ENCODE data around the gene NCKAP5.

Gene NCKAP5

DNA sequence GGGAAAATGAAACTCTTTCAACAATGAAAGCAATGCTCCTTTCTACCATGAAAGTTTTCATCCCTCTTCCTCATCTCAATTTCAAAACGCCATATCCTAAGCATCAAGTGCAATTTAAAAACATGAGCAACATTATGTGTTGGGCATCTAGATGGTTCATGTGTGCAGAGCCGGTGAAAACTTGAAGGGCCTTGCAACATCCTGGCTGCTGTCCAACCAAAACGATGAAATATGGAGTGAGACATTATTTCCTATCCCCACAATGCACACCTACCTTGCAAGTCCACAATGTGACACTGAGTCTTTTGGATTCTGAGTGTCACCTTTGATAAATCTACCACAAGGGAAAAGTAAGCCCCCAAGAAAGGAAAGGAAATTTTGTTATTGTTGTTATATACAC is 110.0 kb downstream of the NCKAP5 start:
- no peak for DNase-seq (ENCODE audit: low read depth)

DNA sequence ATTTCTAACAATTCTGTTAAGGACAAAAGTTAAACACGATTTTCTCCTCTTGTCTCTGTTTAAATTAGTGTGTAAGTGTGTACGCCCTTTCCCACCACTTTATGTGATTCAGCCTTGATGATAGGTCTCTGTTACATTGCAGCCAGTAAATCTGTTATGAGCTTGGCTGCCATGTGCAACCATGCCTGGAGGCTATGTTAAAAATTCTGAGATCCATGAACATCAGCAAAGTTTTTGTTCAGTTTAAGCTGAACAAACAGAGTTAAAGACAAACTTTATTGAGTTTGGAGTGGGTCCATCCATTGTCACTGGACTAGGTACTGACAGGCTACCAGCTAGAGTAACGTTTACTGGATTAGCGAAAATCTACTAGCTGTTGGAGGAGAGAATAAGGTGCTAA is 110.4 kb downstream of the NCKAP5 start:
- no peak for DNase-seq (ENCODE audit: low read depth)

DNA sequence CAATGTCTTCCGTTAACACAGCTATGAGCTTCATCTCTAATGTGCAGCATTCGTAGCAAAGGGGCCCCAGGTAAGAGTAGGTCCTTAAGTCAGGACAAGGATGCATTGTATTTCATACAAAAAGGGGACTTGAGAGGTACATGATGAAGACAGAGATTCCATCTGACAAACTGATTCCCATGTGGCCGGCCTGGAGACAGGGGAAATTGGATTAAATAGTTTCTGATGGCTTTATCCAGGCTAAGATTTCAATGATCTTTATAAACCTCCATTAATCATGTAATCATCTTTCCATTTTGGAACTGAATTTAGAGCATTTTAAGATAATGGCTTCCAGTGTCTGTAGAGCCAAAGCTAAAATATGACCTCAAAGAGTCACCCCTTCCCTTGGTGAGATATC is 111.3 kb downstream of the NCKAP5 start:
- DNase-seq (ENCODE audit: low read depth) = no peak

DNA sequence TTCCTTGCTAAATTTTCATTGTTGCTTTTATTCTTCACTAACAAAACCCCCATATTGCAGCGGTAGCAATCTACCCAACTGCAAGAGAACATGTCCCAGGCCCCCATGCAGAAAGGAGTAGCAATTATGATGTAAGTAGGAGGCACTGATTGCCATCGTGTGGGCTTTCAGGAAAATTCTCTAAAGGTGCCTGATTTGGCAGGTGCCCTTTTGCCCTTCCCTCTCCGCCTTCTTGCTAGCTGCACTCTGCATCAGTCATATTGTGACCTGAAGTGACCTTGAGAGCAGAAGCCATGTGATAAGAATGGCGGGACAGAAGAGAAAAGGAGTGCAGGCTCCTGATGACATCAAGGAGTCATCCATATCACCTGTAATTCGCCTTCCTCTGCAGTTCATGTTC is 112.1 kb downstream of the NCKAP5 start:
- DNase-seq (ENCODE audit: low read depth) = no peak

DNA sequence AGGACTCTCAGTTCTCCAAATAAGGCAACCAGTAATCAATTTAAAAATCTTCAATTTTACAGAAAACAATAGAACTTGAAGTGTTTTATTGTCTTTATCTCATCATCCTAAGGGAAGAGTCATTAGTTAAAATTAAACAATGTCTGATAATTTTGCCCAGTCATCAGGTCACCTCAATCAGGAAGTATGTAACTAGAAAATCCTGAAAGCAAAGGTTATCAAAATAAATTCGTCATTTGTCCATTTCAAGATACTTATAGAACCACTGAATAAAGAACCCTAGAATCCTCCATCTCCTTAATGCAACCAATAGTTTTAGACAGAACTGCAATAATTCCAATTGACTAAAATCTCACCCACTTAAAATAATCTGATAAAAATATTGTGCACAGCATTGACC is 115.2 kb downstream of the NCKAP5 start:
- no peak for DNase-seq (ENCODE audit: low read depth)

DNA sequence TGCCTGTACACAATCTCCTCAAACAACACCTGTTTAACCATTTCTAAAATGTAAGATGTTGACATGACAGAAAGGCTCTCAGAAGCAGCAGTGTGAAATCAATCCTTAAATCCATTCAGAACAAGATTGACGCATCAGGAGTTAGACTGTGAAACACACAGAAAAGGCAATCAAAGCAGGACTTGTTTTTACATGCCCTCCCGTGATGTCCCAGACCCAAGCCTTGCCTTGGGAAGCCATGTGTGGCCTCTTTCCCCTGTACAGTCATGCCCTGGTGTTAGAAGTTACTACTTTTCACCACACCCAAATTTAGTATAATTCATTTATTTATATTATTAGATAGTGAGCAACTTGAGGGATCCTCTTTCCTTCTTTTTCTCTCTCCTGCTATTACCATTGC is 115.7 kb downstream of the NCKAP5 start:
- DNase-seq (ENCODE audit: low read depth) = no peak

DNA sequence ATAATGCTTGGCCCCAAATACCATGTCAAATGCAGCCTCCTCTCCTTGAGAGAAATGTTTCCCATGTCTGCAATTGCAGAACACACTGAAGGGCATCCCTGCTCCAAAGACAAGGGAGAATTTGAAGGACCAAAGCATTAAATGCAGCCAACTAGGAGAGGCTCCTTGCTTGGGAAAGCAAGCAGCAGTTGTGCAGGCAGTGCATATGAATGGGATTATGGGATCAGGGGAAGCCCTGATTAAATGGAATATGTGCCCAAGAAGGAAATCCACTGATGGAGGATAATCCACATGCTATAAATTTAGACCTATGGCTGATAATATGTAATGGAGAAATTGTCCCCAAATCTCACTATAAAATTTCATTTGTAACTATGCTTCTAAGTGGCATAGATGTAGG is 116.1 kb downstream of the NCKAP5 start:
- no peak for DNase-seq (ENCODE audit: low read depth)

DNA sequence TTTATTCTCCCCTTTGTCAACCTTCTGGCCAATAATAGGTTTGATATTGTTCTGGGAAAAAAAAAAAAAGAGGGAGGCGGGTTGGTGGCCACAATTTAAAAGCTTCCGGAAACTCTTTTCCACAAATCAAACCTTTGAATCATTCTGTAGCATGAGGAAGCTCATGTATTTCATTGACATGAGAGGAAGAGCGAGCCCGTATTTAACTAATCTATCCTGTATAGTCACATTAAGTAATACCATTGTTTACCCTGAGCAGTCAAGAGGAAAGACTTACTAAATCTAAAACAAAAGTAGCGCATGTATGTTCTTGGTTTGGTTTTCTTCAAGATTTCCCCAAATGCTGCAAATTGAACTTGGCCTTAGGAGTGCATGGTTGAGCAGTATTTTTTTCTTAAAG is 120.1 kb downstream of the NCKAP5 start:
- DNase-seq (ENCODE audit: low read depth) = no peak

DNA sequence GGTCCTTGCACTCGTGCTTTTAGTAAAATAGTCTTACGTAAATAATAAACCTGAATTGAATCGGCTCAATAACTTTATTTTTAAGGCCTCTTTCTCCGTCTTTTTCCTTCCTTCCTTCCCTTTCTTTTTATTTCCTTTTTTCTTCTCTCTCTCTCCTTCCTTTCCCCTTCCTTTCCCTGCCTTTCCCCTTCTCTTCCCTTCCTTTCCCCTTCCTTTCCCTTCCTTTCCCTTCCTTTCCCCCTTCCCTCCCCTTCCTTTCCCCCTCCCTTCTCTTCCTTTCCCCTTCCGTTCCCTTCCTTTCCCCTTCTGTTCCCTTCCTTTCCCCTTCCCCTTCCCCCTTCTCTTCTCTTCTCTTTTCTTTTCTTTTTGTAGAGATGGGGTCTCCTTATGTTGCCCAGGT is 121.0 kb downstream of the NCKAP5 start:
- no peak for DNase-seq (ENCODE audit: low read depth)

DNA sequence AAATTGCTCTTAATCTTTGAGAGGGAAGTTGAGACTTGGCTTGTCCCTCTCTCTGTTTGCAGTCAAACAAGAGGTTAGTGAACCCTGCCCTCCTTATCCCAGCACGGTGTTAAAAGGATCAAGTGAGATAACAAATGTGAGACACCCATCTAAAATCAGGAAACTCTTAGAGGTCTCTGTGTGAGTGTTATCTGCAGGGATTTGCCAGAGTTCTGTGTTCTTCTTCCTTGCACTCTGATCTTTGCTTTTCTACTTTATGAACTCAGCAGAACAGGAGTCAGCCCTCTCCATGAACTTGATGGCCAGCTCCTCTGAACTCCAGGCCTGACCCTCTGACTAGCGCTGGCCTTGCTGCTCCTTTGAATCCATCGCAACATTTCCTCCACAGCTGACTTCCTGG is 123.8 kb downstream of the NCKAP5 start:
- no peak for DNase-seq (ENCODE audit: low read depth)

DNA sequence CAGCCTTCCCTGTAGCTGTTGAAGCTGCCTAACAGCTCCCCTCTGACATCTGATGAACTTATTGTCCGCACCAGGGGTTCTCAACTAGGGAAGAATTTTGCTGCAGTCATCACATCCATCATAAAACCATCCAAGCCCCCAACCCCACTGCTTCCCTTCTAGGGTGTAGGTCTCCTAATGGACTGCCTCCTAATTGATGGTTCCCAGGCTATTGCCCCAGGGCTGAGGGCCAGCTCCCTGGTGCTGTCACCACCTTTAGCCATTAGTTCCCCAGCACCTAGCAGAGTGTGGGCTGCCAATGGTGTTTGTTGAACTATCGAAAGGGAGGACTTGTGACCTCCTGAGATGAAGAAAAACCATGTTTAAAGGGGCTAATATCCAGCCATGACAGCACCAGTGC is 125.9 kb downstream of the NCKAP5 start:
- DNase-seq (ENCODE audit: low read depth) = no peak

DNA sequence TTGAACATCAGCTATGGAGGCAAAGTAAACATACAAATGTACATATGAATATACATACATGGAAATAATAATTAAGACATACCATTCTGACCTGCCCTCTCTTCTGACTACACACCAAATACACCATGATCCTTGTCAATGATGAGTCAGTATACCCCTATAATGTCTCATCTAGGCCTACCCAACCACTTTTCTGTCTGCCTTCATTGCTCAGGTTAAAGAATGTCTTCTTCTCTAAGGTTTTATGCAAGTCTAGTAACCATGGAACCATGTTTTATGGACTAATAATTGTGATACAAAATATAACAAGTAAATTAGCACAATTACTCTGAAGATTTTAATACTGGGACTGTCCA is 128.7 kb downstream of the NCKAP5 start:
- DNase-seq (ENCODE audit: low read depth) = no peak

DNA sequence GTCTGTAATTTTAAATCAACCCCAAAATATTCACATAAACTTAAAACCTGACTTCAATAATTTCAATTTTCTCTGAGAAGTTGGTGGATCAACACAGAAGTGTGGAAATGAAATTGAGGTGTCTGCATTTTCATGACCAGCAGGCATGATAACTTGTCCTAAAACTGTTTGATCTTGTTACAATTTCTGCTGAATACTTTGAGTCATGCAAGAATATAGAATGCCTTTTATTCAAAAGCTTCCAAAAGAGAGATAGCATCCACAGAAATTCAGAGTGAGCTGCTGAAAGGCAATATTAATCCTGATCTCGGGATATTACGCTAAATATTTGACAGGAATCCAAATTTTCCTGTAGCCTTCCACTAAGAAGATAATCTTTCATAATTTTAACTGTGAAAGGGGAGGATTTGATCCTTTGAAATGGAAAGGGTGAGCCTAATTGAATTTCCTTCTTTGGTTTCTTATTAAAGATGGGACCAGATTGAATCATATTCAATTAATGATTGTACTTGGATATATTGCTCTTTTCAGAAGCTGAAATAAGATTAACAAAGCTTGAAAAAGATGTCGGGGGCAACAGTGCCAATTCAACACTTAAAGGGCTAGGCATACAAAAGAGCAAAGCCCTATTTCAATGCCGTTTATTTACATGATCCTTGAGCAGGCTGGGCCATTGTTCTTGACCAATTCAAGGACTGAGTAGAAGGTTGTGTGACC is 129.3 kb downstream of the NCKAP5 start:
- no peak for DNase-seq (ENCODE audit: low read depth)

DNA sequence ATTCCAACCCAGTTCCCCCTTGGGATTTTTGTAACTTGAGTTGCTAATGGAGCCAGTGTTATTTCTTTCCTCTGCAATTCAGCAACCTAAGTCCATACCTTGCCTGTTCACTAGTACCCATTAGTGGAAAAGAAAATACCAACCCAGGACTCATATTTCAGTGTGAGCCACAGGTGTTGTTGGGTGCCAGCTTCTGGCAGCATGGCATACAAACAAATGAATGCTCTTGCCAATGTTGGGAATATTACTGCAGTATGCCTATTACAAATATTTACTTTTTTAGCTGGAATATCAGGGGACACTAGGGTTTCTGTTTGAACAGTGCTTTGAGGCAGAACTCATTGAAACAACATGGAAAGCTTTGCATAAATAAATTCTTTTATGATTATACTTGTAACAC is 130.2 kb downstream of the NCKAP5 start:
- no peak for DNase-seq (ENCODE audit: low read depth)

DNA sequence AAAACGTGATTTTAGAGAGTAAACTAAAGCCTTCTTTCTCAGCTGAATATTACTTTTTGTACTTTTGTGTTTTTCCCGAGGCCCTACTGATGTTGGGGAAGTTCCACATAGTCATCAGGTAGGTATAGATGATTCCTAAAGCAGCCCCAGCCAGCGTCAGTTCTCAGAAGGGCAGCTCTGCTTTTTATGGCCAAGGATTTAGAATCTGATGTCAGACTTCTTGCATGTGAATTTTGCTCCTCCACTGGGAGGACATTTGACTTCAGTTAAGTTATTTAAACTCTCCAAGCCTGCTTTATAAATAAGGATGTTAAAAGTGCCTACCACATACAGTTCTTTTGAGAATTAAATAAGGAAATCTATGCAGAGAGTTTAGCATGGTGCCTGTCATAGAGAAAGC is 130.8 kb downstream of the NCKAP5 start:
- DNase-seq (ENCODE audit: low read depth) = no peak

DNA sequence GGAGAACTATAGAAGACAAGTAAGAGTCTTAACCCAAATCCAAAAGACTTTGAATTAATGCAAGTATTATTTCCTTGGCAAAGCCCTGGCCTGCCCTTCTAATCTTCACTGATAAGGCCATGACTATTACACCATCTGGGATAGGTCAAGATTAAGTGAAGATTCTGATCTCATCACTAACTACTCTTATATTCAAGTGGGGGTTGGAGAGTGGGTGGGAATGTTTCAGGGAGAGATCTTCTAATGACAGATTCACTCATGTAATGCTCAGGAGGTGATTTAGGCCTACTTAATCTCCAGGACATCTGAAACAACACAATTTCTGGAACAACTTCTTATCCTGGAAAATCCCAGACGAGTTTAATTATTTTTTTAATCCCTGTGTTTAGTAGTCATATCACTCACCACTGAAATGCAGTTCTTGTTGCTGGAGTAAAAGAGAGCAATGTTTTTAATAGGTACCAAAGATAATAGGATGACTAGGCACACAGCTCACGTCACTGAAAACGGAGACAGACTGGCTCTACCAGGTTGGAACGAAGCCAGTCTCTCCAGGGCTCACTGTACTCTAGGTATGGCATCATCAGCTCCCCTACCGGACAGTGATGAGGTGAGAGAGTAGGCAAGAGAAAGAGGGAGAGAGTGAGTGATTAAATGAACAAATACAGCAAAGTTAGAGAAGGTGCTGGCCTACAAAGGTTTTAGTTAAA is 133.1 kb downstream of the NCKAP5 start:
- no peak for DNase-seq (ENCODE audit: low read depth)

DNA sequence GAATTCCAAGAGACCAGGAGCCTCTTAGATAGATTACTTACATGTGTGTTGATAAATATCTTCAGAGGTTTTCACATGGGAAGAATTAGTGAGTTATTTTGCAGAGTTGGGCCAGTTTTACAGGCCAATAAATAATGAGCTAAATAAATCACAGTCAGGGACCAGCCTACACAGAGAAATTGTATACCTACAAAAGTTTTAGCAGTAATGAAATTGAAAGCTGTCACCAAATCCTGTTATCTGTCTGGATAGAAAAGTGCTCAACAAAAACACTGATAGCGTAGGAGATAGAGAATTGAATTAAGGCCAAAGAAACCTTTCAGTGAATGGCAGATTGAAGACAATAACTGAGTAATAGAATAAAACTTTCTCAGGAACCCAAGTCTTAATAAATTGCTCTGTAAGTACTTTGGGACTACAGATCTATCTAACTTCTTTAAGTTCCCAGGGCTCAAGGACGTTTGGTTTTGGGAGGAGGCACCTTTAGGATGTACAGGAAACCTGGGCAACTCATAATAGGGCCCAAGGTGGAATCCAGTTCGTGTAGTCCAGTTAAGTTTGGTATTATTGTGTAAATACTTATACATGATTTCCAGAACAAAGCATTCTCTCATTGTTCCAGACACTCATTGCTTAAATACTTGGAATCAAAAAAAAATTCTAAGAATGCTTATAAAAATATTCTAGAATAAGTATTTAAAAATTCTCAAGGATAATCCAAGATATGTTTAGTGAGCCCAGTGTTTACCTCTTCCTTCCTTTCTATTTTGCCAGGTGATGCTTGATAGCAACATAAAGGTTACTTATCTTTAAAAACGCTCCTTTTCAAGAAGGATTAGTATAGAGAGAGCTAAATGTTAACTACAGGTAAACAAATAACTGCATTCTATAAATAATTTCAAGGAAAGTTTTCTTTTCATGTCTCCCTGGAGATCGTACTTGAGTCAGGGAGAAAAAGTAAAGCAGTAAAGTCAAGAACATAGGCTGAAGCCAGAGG is 134.5 kb downstream of the NCKAP5 start:
- DNase-seq (ENCODE audit: low read depth) = no peak

DNA sequence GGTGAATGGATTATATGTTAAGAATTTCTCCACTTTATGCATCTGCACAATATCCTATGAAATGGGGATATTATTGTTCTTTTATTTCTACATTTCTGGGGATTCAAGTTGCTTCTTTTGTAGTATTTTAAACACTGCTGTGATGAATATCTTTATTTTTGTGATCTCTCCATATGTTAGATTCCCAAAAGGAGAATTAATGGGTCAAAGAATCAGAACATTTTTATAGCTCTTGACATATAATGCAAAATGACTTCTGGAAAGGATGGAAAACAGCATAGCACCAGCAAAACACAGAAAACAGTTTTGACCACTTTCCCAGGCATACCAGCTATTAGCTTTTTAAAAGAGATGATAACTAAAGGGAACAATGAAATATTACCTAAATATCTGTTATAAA is 135.5 kb downstream of the NCKAP5 start:
- DNase-seq (ENCODE audit: low read depth) = no peak

DNA sequence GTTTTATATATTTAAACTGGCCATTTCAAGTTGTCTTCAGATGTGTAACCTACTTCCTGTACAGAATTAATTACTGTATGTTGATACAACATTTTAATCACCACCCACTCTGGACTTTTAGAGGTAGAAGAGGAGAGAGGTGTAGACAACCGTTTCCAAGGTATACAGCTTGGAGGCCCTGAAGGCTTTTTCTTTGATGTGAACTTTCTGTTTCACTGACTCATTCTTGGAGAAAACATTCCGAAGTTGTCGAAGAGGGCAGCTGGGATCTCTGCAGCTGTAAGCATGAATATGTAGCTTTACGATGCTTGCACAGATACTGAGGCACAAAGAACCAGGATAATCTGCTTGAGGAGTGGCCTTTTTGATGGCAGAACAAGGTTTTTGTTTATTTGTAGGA is 137.0 kb downstream of the NCKAP5 start:
- DNase-seq (ENCODE audit: low read depth) = no peak

DNA sequence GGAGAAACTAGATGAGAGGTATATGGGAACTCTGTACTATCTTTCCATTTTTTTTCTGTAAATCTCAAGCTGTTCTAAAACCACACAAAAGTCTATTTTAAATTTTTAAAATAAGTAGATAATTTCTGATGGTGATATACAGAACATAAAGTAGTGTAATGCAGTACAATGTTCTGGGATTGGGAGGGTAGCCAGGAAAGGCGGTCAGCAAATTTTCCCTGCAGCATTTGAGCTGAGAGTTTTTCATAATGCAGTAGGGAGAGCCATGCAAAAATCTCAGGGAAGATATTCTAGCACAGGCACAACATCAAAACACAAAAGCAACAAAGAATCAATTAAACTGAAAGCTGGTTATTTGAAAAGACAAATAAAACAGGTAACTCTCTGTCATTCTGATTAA is 141.5 kb downstream of the NCKAP5 start:
- DNase-seq (ENCODE audit: low read depth) = no peak

DNA sequence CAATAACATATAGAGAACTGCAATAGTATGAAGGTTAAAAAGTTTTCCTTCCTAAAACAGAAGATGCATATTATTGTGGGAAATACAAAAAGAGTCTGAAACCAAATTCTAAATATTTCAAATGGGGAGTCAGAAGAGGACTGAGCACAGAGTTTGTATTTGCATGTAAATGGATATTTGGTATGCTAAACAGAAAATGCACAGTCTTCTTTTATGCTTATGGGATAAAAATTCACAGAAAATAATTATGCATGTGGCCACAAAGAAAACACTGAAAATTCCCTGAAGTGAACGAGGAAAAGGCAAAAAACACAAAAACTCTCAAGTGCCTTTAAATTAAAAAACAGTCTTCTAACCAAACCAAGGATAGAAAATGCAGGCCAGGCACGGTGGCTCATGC is 142.7 kb downstream of the NCKAP5 start:
- DNase-seq (ENCODE audit: low read depth) = no peak

DNA sequence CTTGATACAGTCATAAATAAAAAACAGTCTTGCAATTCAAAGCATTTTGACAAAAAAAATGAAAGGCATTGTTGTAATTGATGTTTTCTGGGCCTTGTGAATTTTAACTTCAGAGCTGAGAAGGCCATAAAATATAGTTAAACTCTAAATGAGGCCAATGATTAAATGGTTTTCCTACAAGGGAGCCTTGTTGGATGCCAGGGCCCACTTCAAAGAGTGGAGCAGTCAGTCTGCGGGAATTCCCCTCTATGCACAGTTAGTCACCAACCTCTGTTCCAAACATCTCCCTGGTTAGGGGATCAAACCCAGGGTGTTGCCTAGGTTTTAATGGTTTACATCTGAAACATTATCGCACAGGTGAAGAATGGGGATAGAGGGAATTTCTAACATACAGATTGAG is 143.4 kb downstream of the NCKAP5 start:
- no peak for DNase-seq (ENCODE audit: low read depth)

DNA sequence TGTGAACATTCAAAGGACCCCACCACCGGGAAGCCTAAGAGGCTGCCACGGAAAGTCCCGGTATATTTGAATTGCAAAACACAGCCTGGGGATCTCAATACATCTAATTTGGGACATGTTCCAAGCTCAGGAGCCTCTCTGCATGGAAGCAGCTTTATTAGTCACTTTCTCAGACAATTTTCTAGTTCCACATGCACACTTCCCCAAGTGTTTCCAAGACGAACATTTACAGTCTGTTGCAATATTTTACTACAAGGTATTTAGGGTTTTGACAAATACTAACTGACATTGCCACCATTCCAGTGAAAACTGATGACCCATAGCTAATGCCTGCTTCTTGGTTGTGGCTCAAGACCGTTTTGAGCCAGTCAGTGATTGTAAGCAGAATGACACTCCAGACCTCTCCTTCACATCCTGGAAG is 145.3 kb downstream of the NCKAP5 start:
- DNase-seq (ENCODE audit: low read depth) = no peak
